Fibroblast of pulmonary artery (primary cell): Measurements from ENCODE around the gene MLX.
A peak's percentile ranks its signal among the peaks of the same experiment; 100 is the strongest.

Experiments
- DNase-seq: peaks from one replicate; pipeline ENCODE4 v3.0.0-alpha.2; 2010; ENCODE audit warnings: low read depth
- H3K4me3 ChIP-seq: replicated peaks from 2 replicates; pipeline ENCODE4 v1.5.1; 2011; ENCODE audit warnings: low read depth, mild to moderate bottlenecking, control low read depth, low read length, moderate library complexity
- CTCF ChIP-seq: IDR thresholded peaks from 2 replicates; pipeline ENCODE4 v1.5.1; 2011; ENCODE audit warnings: mild to moderate bottlenecking, control low read depth, low read length, inconsistent platforms; ENCODE audit errors: missing control alignments

The MLX gene

GRCh38 chr17:42527932-42528331 is 39.0 kb upstream of the MLX start:
- no peak for TF ChIP-seq CTCF
- no peak for DNase-seq
- H3K4me3 ChIP-seq: no peak overlapping the region

GRCh38 chr17:42529061-42529460 is 37.8 kb upstream of the MLX start:
- DNase-seq: no peak
- TF ChIP-seq CTCF: no peak
- H3K4me3 ChIP-seq: no peak overlapping the region

- no peak overlapping the region for H3K4me3 ChIP-seq
- DNase-seq: no peak
- no peak for TF ChIP-seq CTCF
Measured at GRCh38 chr17:42530952-42531454, 35.9 kb upstream of the MLX start.

- peak overlapping the region; percentile 49 for H3K4me3 ChIP-seq
- TF ChIP-seq CTCF: peak; percentile 29
- DNase-seq: peak; percentile 43
Measured at GRCh38 chr17:42531455-42532354, 35.2 kb upstream of the MLX start.

- DNase-seq: no peak
- no peak for TF ChIP-seq CTCF
- H3K4me3 ChIP-seq: peak overlapping the region; percentile 62
Measured at GRCh38 chr17:42535155-42536047, 31.5 kb upstream of the MLX start.

GRCh38 chr17:42536048-42536371 is 30.9 kb upstream of the MLX start, which contains the start of gene NAGLU:
TSS of gene NAGLU (plus strand) at chr17:42536241. CDS start at chr17:42536273, 32 bp downstream.
- peak within 1 kb of the TSS; percentile 62 for H3K4me3 ChIP-seq
- DNase-seq: peak; percentile 89
- TF ChIP-seq CTCF: no peak
